ENCODE data around the gene EPS8L3. TPM values are rescaled to one million over a fixed set of nuclear protein-coding genes. Genes with fewer than 3 reads are reported as not detected.
"Not testable (repeated sequence)": the region's sequence is repeated elsewhere in the genome, so short reads cannot be mapped to it uniquely, and the experiment has no call there.

The EPS8L3 gene
- total RNA-seq, 1 donor from 2014 or later, result not detected

DNA sequence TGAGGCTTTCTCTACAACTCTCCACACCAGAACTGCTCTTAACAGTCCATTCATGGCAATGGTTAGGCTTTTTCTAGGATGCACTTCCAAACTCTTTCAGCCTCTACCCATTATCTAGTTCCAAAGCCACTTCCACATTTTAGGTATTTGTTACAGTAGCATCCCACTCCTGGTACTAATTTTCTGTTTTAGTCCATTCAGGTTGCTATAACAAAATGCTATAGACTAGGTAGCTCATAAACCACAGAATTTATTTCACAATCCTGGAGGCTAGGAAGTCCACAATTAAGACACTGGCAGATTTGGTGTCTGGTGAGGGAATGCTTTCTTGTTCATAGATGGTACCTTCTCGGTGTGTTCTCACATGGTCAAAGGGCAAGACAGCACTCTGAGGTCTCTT lies 17.3 kb upstream of the EPS8L3 start:
- DNase-seq (ENCODE audit: low spot score), result no peak

- DNase-seq (ENCODE audit: low spot score), result no peak
These were observed 14.4 kb upstream of the EPS8L3 start for GRCh38 chr1:109777980-109778625.

DNA sequence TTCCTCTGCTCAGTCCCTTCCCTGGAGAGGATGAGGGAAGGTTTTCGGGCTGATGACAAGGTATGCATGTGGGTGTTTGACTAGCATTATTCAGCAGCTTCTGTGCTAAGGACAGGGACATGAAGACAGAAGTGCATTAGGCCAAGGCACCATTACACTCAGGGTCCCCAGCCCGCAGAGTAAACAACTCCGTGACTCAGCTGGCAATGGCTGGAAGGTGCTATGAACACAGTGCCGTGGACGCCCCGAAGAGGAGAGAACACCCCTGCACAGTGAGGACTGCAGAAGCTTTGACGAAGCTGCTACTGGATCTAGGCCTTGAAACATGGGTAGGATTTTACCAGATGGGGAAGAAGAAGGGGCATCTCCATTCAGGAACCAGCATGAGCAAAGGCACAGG lies 13.7 kb upstream of the EPS8L3 start:
- no peak for DNase-seq (ENCODE audit: low spot score)

GRCh38 chr1:109776911-109777310 lies 13.2 kb upstream of the EPS8L3 start:
- peak; percentile 92 for DNase-seq (ENCODE audit: low spot score)

DNA sequence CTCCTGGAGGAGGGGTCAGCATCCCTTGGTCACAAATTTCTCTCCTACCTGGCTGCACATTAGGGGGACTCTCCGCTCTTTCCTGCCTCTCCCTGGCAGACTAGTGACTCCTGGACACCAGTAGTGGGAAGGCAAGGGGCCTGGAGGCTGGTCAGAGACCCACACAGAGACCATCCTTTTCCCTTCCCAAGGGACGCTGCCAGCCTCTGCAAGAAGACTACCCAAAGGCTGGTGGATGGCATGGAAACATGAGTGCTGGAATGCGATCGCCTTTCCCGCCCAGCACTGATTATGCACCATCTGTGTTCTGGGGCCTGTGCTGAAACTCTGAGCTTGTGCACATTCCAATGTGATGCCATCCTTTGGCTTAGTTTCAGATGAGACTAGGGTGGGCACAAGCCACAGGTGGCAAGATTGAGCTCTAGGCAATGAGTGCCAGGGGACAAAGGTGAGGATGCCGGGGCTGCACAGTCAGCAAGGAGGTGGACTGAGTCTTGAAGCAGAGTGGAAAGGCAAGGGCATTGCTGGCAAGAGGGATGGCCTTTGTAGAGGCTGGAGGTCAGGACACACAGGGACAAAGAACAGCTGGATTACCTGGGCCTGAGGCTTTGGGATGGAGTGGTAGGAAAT lies 12.6 kb upstream of the EPS8L3 start:
- DNase-seq (ENCODE audit: low spot score), result no peak

DNA sequence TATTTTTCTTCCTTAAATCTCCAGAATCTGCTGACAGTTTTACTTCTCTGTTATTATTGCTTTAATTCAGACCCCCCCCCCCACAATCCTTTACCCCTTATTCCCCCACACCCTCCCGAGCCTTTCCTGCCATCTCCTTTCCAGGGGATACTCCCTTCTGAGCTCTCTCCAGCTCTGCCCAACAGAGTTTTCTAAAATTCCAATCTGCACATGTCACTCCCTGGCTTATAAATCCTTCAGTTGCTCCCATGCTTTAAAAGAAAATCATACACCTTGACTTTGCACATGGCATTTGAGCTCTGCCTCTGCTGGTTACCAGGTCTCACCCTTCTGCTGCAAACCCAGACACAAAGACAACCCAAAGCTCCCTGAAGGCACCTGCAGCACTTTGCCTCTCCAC lies 11.7 kb upstream of the EPS8L3 start:
- DNase-seq (ENCODE audit: low spot score), result no peak

GRCh38 chr1:109773900-109774485 lies 10.3 kb upstream of the EPS8L3 start:
- no peak for DNase-seq (ENCODE audit: low spot score)

DNA sequence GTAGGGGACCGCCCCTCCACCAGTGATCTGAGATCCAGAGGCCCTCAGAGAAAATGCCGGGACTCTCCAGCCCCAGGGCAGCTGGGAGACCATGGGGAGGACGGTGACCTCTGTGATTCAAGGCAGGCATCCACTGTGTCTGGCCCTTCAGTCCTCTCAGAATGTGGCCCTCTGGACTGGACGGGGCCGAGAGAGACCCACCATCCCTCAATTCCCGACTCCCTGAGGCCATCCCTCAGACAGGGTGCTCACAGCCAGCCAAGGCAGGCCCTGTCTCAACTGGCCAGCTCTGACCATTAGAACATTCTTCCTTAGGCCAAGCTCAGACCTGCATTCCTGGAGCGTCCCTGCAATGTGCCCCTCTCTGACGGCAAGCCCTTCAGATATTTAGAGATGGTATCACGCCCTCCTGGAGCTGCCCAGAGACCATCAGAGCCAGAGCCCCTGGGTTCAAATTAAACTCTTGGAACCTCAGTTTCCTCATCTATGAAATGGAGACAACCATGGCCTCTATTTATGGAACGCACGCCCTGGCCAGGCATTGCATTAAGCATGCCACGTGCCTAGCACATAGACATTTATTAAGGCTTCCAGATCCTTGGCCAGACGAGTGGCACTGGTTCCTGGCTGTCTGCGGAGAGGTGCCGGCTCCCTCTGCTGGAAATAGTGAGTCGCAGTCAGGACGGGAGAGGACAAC lies 9.6 kb upstream of the EPS8L3 start:
- peak; percentile 94 for DNase-seq (ENCODE audit: low spot score)

- no peak for DNase-seq (ENCODE audit: low spot score)
These were observed 9.0 kb upstream of the EPS8L3 start for GRCh38 chr1:109772658-109773202.

GRCh38 chr1:109771712-109772657 lies 8.3 kb upstream of the EPS8L3 start:
- no peak for DNase-seq (ENCODE audit: low spot score)

DNA sequence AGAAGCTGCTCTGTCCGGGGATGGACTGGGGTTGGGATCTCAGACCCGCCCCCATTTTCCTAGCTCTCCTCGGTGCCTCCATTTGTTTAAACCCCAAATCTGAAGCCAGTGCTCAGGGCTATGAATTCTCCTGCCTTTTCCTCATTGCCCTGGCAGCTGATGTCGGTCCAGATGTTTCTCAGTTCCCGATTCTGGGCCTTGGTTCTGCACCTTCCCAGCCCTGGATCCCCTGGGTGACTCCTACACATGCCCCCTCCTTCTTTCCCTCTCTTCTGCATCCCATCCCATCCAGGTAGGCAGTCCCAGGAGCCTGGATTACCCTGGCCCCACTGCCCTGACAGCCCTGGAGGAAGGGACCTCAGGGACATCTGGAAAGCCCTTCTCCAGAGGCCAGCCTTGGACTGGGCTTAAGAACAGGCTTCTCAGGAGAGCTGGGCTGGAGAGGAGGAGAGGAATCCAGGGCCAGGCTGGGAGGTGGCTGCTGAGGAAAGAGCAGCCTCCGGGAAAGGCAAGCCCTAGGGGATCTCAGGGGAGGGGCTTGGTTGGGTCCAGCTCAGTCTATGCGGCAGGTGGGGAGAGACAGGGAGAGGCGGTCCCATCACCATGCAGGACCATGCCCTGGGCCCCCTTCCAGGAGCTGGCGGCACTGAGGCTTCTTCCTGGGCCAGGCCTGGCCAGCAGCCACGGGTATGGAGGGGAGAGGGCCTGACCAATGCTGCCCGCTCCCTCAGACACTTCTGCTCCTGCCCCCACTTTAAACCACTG lies 6.8 kb upstream of the EPS8L3 start:
- DNase-seq (ENCODE audit: low spot score), result no peak

- DNase-seq (ENCODE audit: low spot score), result no peak
These were observed 5.8 kb upstream of the EPS8L3 start for GRCh38 chr1:109769330-109770078.

GRCh38 chr1:109768820-109769219 lies 5.1 kb upstream of the EPS8L3 start:
- no peak for DNase-seq (ENCODE audit: low spot score)

GRCh38 chr1:109768335-109768650 lies 4.6 kb upstream of the EPS8L3 start:
- DNase-seq (ENCODE audit: low spot score), result no peak

- no peak for DNase-seq (ENCODE audit: low spot score)
These were observed 4.1 kb upstream of the EPS8L3 start for GRCh38 chr1:109767637-109768334.

DNA sequence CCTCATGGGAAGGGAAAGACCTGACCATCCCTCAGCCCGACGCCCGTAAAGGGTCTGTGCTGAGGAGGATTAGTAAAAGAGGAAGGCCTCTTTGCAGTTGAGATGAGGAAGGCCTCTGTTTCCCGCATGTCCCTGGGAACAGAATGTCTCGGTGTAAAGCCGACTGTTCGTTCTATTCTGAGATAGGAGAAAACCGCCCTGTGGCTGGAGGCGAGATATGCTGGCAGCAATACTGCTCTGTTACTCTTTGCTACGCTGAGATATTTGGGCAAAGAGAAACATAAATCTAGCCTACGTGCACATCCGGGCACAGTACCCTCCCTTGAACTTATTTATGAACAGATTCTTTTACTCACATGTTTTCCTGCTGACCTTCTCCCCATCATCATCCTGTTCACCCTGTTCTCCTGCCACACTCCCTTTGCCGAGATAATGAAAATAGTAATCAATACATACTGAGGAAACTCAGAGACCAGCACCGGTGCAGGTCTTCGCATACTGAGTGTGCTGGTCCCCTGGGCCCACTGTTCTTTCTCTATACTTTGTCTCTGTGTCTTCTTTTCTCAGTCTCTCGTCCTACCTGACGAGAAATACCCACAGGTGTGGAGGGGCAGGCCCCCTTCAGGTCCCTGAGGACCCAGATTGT lies 3.4 kb upstream of the EPS8L3 start:
- not testable (repeated sequence) for DNase-seq (ENCODE audit: low spot score)

DNA sequence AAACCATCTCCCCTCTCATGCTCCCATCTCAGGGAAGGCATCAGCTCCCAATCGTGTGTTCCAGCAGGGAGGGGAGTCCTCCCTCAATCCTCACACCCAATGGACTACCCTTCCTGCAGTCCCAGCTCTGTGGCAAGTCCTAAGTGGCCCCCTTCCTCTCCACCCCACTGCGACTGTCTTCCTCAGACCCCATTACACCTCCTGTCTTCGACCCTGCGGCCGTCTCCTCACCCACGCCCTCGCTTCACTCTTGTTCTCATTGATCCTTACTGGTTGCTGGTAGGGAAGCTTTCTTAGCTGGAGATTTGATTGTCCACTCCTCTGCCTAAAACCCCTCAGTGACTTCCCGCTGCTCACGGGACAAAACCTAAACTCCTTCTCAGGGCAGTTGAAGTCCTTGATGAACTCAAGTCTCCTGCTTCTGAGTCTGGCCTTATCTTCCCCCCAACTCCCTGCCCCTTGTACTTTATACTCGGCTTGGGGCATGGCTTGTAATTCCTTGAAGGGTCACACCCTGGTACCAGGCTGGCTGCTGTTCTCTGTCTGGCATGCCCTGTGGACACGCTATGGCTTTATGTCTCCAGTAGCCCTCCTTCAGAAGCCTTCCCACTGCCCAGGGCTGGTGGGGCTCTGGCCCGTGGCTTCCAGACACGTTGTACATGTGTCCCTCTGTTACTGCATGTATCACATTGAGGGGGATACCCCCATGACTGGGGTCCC lies 2.3 kb upstream of the EPS8L3 start:
- no peak for DNase-seq (ENCODE audit: low spot score)

DNA sequence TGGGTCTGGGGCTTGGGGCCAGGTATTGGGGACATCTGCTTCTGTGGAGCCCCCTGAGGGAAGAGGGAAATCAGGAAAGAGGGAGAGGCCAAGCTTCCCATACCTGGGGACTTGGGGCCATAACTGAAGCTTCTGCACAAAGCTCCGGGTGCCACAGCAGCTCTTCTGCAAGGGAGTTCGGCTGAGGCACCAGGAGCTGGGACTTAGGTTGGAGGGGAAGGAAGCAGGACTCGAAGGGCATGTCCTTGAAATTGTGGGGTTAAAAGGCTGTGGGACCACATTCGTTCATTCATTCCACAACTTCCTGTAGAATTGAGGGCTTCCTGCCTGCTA lies 1.7 kb upstream of the EPS8L3 start:
- no peak for DNase-seq (ENCODE audit: low spot score)
